HuH-7.5 (cell line): ENCODE data around the gene PLEKHG7.

Experiments
- DNase-seq: peaks from one replicate; pipeline ENCODE4 v3.0.0; 2011; ENCODE audit warnings: low spot score

Gene PLEKHG7

GRCh38 chr12:92803903-92804302 is 101.1 kb downstream of the PLEKHG7 start:
- DNase-seq: no peak

GRCh38 chr12:92810370-92810769 is 107.6 kb downstream of the PLEKHG7 start:
- DNase-seq: no peak

DNA sequence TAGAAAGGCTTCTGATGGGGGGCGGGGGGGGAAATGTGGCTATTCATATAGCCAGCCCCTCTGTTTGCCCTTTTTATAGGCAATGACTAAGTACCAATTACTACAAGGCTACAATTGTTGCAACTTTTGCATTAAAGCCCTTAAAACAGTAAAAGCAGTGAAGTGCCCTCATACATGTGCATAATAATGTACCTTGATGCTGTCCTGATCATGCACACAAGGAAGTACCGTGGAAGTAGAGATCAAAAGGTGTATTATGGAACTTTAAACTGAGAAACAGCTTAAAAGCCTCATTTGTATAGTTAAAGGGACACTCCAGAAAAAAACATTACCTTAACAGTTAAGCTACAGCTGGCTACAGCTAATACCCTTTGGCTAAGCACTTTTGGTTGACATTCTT is 111.8 kb downstream of the PLEKHG7 start:
- no peak for DNase-seq

- no peak for DNase-seq
These were observed 118.4 kb downstream of the PLEKHG7 start for GRCh38 chr12:92821142-92821541.
